ENCODE measurements around the gene FOXP1. TPM values are rescaled to one million over a fixed set of nuclear protein-coding genes. Genes with fewer than 3 reads are reported as not detected.

FOXP1 gene
- total and polyA plus RNA-seq, 2 of the 13 experiments (the other 11 are each of a cell fraction or from before 2014, with no cell fraction given) = 40.4 to 59.0 TPM

DNA sequence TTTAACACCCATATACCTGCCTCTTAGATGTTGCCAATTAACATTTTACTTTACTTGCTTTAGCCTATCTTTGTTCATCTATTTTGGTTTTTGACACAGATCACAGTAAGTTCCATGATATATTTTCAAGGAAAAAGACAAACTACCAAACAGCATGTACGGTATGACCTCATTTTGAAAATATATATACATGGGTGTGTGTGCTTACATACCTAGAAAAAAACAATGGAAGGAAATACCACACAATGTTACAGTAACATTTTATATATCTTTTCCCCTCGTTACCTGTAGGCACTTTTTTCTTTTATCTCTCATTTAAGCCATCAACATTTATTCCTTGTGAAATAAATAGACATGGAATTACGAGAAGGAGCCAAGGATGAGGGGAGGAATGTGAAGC lies 170.0 kb downstream of the FOXP1 start:
- no peak overlapping the region for H3K4me3 ChIP-seq (replicated peaks in 1 of 3; ENCODE audit: insufficient read depth in 1 of 3, low read depth in 2 of 3, low read length in 3 of 3)
- 97% methylated on average over 3 of the region's 3 CpGs for WGBS (ENCODE audit: low lambda C conversion rate)
- H3K4me2 ChIP-seq (ENCODE audit: low read depth, low read length) = no peak overlapping the region
- CTCF ChIA-PET (ENCODE audit: low intra/inter-chr PET ratio, low total read pairs) = no interaction called here
- H3K27me3 ChIP-seq (ENCODE audit: control insufficient read depth in 1 of 2, insufficient read depth in 2 of 2, low read length in 2 of 2) = no peaks in the 10 kb centered on the region
- H3K9ac ChIP-seq (ENCODE audit: insufficient read depth, low read depth, low read length) = no peak overlapping the region
- H3K79me2 ChIP-seq (ENCODE audit: insufficient read depth, low read length) = peaks cover 11% of the 10 kb centered on the region
- POLR2A ChIA-PET = no interaction called here
- H4K20me1 ChIP-seq (ENCODE audit: insufficient read depth, low read length) = peaks cover 9% of the 10 kb centered on the region; the same call in 1 of the 2 replicates
- FAIRE-seq (no peak), DNase-seq (ENCODE audit: low spot score) (no peak), ATAC-seq (no peak)
- no peak overlapping the region for H2AFZ ChIP-seq (ENCODE audit: low read length)
- no peak overlapping the region for H3K27ac ChIP-seq (ENCODE audit: extremely low read length, insufficient read depth, low read length)
- H3K4me1 ChIP-seq (ENCODE audit: insufficient read depth, low read length) = peaks cover 41% of the 10 kb centered on the region
- in situ Hi-C loops (cut with HindIII; ENCODE audit: extremely low pct_ligation_motif_present, low pct_unique_long_range_greater_than_20kb) = no loop called here
- BruUV-seq (replicated peaks) = no TSS peak
- no peaks in the 10 kb centered on the region; a peak in 1 of 5 replicates for H3K36me3 ChIP-seq (replicated peaks in 1 of 2; ENCODE audit: control insufficient read depth in 1 of 2, insufficient read depth in 2 of 2, low read length in 2 of 2)
- no peaks in the 10 kb centered on the region for H3K9me3 ChIP-seq (ENCODE audit: low read length)
- intact Hi-C loops (cut with micrococcal nuclease; ENCODE audit: unreplicated experiment) = no loop called here
- no peak for TF ChIP-seq ZNF432 (CRISPR knock-in tag; IDR thresholded peaks at IDR 0.05; ENCODE audit: borderline replicate concordance)
- no peak for TF ChIP-seq NBN (conservative IDR thresholded peaks at IDR 0.05)
- TF ChIP-seq YEATS2 (CRISPR knock-in tag; IDR thresholded peaks at IDR 0.05; ENCODE audit: borderline replicate concordance) = no peak
- TF ChIP-seq ZNF142 (CRISPR knock-in tag; IDR thresholded peaks at IDR 0.05) = no peak
- TF ChIP-seq, protein P1, sequence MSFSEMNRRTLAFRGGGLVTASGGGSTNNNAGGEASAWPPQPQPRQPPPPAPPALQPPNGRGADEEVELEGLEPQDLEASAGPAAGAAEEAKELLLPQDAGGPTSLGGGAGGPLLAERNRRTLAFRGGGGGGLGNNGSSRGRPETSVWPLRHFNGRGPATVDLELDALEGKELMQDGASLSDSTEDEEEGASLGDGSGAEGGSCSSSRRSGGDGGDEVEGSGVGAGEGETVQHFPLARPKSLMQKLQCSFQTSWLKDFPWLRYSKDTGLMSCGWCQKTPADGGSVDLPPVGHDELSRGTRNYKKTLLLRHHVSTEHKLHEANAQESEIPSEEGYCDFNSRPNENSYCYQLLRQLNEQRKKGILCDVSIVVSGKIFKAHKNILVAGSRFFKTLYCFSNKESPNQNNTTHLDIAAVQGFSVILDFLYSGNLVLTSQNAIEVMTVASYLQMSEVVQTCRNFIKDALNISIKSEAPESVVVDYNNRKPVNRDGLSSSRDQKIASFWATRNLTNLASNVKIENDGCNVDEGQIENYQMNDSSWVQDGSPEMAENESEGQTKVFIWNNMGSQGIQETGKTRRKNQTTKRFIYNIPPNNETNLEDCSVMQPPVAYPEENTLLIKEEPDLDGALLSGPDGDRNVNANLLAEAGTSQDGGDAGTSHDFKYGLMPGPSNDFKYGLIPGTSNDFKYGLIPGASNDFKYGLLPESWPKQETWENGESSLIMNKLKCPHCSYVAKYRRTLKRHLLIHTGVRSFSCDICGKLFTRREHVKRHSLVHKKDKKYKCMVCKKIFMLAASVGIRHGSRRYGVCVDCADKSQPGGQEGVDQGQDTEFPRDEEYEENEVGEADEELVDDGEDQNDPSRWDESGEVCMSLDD (CRISPR knock-in tag; IDR thresholded peaks at IDR 0.05; ENCODE audit: borderline replicate concordance) = no peak
- TF ChIP-seq ZNF672 (CRISPR knock-in tag; IDR thresholded peaks at IDR 0.05) = no peak
- no peak for TF ChIP-seq ZNF44 (CRISPR knock-in tag; IDR thresholded peaks at IDR 0.05)
- TF ChIP-seq NCOA1 (CRISPR knock-in tag; IDR thresholded peaks at IDR 0.05) = no peak
- TF ChIP-seq, protein P2, sequence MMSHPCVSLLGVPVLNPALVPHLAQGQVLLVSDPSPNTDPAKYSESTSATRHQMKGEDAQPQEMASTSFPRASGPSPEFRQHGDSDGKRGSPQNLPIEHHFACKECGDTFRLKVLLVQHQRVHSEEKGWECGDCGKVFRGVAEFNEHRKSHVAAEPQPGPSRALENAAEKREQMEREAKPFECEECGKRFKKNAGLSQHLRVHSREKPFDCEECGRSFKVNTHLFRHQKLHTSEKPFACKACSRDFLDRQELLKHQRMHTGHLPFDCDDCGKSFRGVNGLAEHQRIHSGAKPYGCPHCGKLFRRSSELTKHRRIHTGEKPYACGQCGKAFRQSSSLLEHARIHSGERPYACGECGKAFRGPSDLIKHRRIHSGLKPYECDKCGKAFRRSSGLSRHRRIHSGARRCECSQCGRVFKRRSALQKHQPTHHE (CRISPR knock-in tag; IDR thresholded peaks at IDR 0.05; ENCODE audit: borderline replicate concordance) = no peak
- no peak for TF ChIP-seq CREBL2 (CRISPR knock-in tag; IDR thresholded peaks at IDR 0.05; ENCODE audit: borderline replicate concordance)
- no peak for TF ChIP-seq BRCA1 (CRISPR knock-in tag; IDR thresholded peaks at IDR 0.05)
- TF ChIP-seq ZFP36 (IDR thresholded peaks at IDR 0.05; ENCODE audit: borderline replicate concordance, low read depth, low read length, partially characterized antibody) = no peak
- no peak for TF ChIP-seq ZNF724P (CRISPR knock-in tag; IDR thresholded peaks at IDR 0.05; ENCODE audit: borderline replicate concordance)
